Smooth muscle cell of the pulmonary artery (primary cell): ENCODE results near the gene TEX44. TPM values are rescaled to one million over a fixed set of nuclear protein-coding genes. Genes with fewer than 3 reads are reported as not detected.

Source experiments
- total RNA-seq: library from RNA; depleted of rRNA; stranded (reverse); fragments of >200 nt; gene quantifications from 2 replicates; pipeline ENCODE4 v1.2.3, GENCODE V29; 2014

The TEX44 gene
- total RNA-seq = not detected in 2 replicates

DNA sequence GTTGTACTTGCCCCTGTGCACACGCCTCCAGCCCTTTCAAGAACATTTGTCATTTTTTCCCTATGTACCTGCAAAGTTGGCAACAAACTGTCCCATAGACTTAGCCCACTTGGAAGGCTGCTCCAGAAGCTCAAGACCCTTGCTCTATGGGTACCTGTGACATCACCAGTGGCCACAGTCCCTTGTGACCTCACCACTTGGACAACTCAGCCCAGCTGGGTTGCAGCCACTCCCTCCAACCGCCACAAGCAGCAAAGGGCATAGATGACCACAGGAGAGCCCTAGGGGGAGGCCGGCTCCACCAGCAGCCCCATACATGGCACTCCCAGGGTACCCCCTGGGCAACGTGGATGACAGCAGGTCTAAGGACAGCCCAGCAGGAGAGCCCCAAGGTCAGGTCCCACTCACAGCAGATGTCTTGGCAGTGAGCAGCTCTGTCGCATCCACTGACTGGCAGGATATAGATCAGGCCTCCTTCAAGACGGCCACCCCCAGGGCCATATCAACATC is at the start of gene TEX44:
Gene TEX44, plus strand, starts transcription at position 229 of the 510 bp plus-strand sequence. Its CDS starts 88 bp downstream, at position 317.

Other genes with a start within 250 kb of the TEX44 start
- 0.52 and 1.1 TPM in 2 replicates for gene B3GNT7, start 197.2 kb upstream of the TEX44 start, total RNA-seq
- gene NCL, start 128.4 kb upstream of the TEX44 start, total RNA-seq = 148 and 236 TPM in 2 replicates
- 0.07 and 0.20 TPM in 2 replicates for gene NMUR1, start 62.4 kb upstream of the TEX44 start, total RNA-seq
- gene PTMA, start 115.7 kb downstream of the TEX44 start, total RNA-seq = 410 and 465 TPM in 2 replicates
- gene PDE6D, start 188.4 kb downstream of the TEX44 start, total RNA-seq = 10.2 and 13.7 TPM in 2 replicates
- 15.4 and 18.7 TPM in 2 replicates for gene COPS7B, start 193.6 kb downstream of the TEX44 start, total RNA-seq